GM21723 (cell line): ENCODE results near the gene ZNF354C.
A peak's percentile ranks its signal among the peaks of the same experiment; 100 is the strongest.
"Not testable (repeated sequence)": the region's sequence is repeated elsewhere in the genome, so short reads cannot be mapped to it uniquely, and the experiment has no call there.

ENCODE experiments used
- ATAC-seq: cut with Tn5 transposase; IDR thresholded peaks from one replicate; pipeline ENCODE4 v1.9.1; 2021; ENCODE audit warnings: mild to moderate bottlenecking, moderate library complexity; ENCODE audit not compliant: unreplicated experiment

Gene ZNF354C

GRCh38 chr5:179060116-179061008, at the start of gene ZNF354C:
TSS of gene ZNF354C (plus strand) at chr5:179060373. CDS start at chr5:179062069, 1,696 bp downstream.
- ATAC-seq = peak; percentile 80

GRCh38 chr5:179023528-179024189, 36.5 kb upstream of the ZNF354C start, which contains the start of gene ZNF879:
TSS of gene ZNF879 (plus strand) at chr5:179023804. CDS start at chr5:179025005, 1,201 bp downstream.
- ATAC-seq = peak; percentile 86

GRCh38 chr5:179033004-179033580, 27.1 kb upstream of the ZNF354C start:
- no peak for ATAC-seq

GRCh38 chr5:179044765-179045164, 15.4 kb upstream of the ZNF354C start:
- ATAC-seq = no peak

DNA sequence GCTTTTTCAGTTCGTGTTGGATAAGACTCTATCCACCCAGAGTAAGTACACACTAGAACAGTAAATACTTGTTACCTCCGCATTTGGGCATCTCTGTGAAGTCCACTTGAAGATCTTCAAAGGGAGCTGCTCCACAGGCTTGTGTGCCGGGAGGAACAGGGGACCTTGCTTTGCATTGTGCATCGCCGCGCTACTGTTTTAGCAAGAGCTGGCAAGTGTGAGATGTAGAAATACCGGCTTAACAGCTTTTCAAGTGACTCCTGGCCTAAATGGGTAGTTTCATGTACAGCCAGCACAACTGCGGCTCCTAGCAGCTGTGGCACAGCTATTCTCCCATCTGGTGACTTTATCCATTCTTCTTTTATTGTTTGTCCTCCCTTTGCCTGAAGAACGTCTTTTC, 8.4 kb upstream of the ZNF354C start:
- no peak for ATAC-seq

DNA sequence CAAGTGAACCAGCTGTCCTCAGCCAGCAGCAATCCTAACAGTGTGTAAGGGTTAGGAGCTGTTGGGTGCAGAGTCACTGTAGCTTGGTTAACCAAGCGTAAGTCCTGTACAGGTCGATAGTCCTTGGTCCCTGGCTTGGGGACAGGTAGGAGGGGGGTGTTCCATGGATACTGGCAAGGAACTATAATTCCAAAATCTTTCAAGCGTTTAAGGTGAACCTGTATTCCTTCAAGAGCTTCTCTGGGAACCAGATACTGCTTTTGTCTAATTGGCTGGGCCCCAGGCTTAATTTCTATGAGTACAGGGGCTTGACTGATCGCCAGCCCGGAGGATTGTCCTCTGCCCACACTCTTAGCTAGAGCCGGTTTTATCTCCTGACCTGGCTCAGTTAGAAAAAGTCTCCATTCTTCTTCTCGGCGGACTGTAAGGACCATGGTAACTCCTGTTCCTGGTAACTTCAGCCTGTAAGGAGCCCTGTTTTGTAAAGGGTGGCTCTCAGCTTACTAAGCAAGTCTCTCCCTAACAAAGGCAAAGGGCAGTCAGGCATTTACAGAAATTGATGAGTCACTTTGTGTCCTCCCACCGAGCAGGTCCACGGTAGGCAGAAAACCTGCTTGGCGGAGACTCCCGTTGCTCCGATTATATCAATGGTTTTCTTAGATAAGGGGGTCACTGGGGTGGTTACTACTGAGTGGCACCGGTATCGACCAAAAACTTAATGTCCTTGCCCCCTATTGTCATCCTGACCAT, 6.0 kb upstream of the ZNF354C start:
- no peak for ATAC-seq

DNA sequence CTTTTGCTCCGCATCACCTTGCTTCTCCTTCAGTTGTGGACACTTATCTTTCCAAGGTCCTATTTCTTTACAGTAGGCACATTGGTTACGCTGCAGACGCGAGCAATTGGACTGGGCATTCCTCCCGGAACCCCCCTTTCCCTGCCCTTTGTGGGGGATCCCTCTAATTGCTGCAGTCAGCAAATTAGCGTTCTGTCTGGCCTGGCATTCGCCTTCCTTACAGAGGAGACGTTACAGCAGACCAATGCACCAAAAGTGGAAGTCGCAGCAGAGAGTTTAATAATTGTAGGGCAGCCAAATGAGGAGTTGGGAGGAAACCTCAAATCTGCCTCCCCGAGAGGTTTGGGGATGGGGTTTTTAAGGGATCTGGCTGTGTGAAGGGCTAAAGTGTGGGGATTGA, 5.3 kb upstream of the ZNF354C start:
- ATAC-seq = no peak

GRCh38 chr5:179055436-179055835, 4.7 kb upstream of the ZNF354C start:
- no peak for ATAC-seq

DNA sequence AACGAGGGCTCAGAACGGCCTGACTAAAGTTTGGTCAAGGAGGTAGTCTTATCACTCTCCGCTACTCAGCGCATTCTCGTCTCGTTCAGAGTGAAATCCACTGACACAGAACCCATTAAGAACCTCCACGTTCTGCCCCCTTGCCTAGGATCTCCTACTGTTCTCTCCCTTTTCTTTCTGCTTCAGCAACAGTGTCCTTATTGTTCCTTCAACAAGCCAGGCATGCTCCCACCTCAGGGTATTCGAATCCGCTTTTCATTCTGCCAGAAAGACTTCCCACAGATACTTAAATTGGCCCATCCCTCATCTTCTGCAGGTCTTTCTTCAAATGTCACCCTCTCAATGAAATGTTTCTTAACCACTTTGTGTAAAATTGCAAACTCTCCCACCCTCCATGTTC, 4.3 kb upstream of the ZNF354C start:
- ATAC-seq = no peak

DNA sequence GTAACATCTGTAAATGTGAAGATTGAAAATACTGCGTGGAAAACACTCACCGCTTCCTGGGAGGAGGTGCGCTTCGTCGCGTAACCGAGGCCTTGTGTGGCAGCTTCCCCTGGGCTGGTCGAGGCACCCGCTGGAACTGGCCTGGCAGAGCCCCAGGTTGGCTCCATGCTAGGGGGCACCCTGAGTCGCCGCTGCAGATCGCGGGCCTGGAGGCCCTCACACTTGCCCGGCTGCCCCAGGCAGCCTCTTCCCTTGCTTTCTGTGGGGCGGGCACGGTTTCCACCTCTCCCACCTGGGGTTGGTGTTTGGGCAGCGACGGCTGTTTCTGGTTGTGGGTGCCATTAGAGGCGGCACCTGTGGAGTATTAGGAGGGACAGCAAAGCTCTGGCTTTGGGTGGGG, 852 bp downstream of the ZNF354C start:
- ATAC-seq = no peak

GRCh38 chr5:179065703-179066102, 5.5 kb downstream of the ZNF354C start:
- no peak for ATAC-seq

- ATAC-seq = no peak
These were observed 19.2 kb downstream of the ZNF354C start for GRCh38 chr5:179079165-179079987.

- no peak for ATAC-seq
These were observed 20.6 kb downstream of the ZNF354C start for GRCh38 chr5:179080724-179081123.

- ATAC-seq = no peak
These were observed 29.3 kb downstream of the ZNF354C start for GRCh38 chr5:179089502-179089901.

DNA sequence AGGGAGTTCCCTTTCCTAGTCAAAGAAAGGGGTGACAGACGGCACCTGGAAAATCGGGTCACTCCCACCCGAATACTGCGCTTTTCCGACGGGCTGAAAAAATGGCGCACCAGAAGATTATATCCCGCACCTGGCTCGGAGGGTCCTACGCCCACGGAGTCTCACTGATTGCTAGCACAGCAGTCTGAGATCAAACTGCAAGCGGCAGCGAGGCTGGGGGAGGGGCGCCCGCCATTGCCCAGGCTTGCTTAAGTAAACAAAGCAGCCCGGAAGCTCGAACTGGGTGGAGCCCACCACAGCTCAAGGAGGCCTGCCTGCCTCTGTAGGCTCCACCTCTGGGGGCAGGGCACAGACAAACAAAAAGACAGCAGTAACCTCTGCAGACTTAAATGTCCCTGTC, 41.1 kb downstream of the ZNF354C start:
- ATAC-seq = not testable (repeated sequence)

- no peak for ATAC-seq
These were observed 50.4 kb downstream of the ZNF354C start for GRCh38 chr5:179110528-179110927.

GRCh38 chr5:179111267-179112207, 51.4 kb downstream of the ZNF354C start:
- no peak for ATAC-seq

DNA sequence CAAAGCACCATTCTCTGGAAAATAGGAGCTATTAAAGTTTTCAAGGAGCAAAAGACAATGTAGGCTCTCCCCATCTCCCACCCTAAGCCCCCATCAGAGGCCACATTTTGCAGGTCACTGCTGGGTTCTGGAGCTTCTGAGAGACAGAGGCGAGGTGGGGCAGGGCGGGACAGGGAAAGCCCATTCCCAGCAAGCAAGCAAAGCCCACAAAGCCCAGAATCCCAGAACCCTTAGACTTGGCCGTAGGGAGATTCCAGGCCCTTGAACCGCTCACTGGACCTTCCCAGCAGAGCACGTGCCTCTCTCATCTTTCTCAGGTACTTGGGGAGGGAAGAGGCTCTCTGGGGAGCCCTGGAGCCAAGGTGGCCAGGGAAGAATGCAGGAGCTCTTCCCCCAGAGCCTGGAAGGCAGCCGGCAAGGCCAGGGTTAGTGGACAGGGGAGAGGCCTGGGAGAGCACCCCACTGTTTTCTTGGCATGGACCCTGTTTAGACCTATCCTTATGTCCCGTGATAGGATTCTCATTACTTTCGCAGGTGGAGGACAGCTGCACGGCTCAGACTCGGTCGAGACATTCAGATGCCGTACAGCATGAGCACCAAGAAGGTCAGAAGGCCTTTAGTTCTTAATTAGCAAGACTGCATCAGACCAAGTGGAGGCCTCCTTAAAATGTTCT, 52.4 kb downstream of the ZNF354C start:
- ATAC-seq = no peak
